Body of pancreas (tissue), 4 donors: ENCODE data around the gene NELFA. TPM values are rescaled to one million over a fixed set of nuclear protein-coding genes. Genes with fewer than 3 reads are reported as not detected.

Experiments
- ATAC-seq: fragments of 150-250 bp; one replicate; pipeline ENCODE4 v1.9.1; 2016
- DNase-seq, 4 donors: peaks; one replicate each; pipeline ENCODE4 v3.0.0-alpha.2; 2019
- H3K27ac ChIP-seq, 4 donors: fragments of 200-600 bp; sonication (generic); 1 replicate in 3 of 4; 2 replicates in 1 of 4; pipeline versions ENCODE4 v1.5.1 to v1.6.1; 2016 to 2019; ENCODE audit warnings: mild to moderate bottlenecking in 1 of 4, mixed read lengths in 1 of 4, moderate library complexity in 1 of 4
- H3K27me3 ChIP-seq, 2 donors: fragments of 200-600 bp; sonication (generic); one replicate each; pipeline ENCODE4 v1.6.0; 2016; ENCODE audit warnings: mild to moderate bottlenecking in 1 of 2
- H3K36me3 ChIP-seq, 2 donors: fragments of 200-600 bp; sonication (generic); replicated peaks in 1 of 2; 2 replicates each; pipeline ENCODE4 v1.5.1; 2016; ENCODE audit warnings: low read depth in 2 of 2; ENCODE audit not compliant: insufficient read depth in 1 of 2
- H3K4me1 ChIP-seq: fragments of 200-600 bp; sonication (generic); one replicate; pipeline ENCODE4 v1.6.0; 2016
- H3K4me3 ChIP-seq, 2 donors: fragments of 200-600 bp; sonication (generic); 1 replicate in 1 of 2; 2 replicates in 1 of 2; pipeline ENCODE4 v1.5.1; 2016 to 2019
- H3K9me3 ChIP-seq, 3 donors: fragments of 200-600 bp; sonication (generic); 1 replicate in 2 of 3; 2 replicates in 1 of 3; pipeline ENCODE4 v1.5.1; 2016
- CTCF ChIP-seq, 7 experiments: fragments of 450-650 bp in 4 of 7; fragments of 200-600 bp in 3 of 7; sonication (generic) in 3 of 7; IDR thresholded peaks; one replicate each; pipeline ENCODE4 v1.5.1; 2016 to 2019; ENCODE audit warnings: antibody characterized with exemption in 7 of 7
- POLR2A ChIP-seq, 3 donors: fragments of 450-650 bp; IDR thresholded peaks; one replicate each; pipeline ENCODE4 v1.6.1; 2016; ENCODE audit warnings: antibody characterized with exemption in 3 of 3, mild to moderate bottlenecking in 2 of 3
- WGBS, 2 donors: methylation state at CpG; one replicate each; pipeline ENCODE4 v1.1.5; 2017; 5-methylcytosine and 5-hydroxymethylcytosine counted together
- intact Hi-C: fragments of 100-400 bp; cut with DNase I; formaldehyde crosslinking; loops from one replicate; pipeline ENCODE4 v1.15.1; 2023
- total RNA-seq, 2 donors: library from RNA; depleted of rRNA; stranded (reverse); fragments of >200 nt; gene quantifications; one replicate each; pipeline ENCODE4 v1.1.0, GENCODE V29; 2016

NELFA gene
- total RNA-seq, 2 donors from 2014 or later: 19.7 to 74.5 TPM

- no peak for TF ChIP-seq CTCF (IDR thresholded peaks at IDR 0.05)
- no peak for TF ChIP-seq POLR2A (IDR thresholded peaks at IDR 0.05)
- 89 to 92% methylated on average over 16 of the region's 16 CpGs for WGBS, 2 donors
- Histone ChIP-seq H3K27ac (no peak overlapping the region), H3K4me1 (no peaks in the 10 kb centered on the region), H3K9me3 (no peaks in the 10 kb centered on the region), H3K27me3 (no peaks in the 10 kb centered on the region), H3K36me3 (peaks cover 9 to 33% of the 10 kb centered on the region in 2 donors), H3K4me3 (no peak overlapping the region)
- intact Hi-C loops: no loop called here
- no peak for ATAC-seq
- no peak for DNase-seq
Observed at GRCh38 chr4:1982124-1983052, 26.4 kb downstream of the NELFA start.

- Histone ChIP-seq H3K9me3 (no peaks in the 10 kb centered on the region), H3K4me1 (no peaks in the 10 kb centered on the region), H3K36me3 (peaks cover 9 to 31% of the 10 kb centered on the region in 2 donors), H3K4me3 (no peak overlapping the region), H3K27ac (no peak overlapping the region), H3K27me3 (no peaks in the 10 kb centered on the region)
- TF ChIP-seq CTCF (IDR thresholded peaks at IDR 0.05): no peak
- no peak for TF ChIP-seq POLR2A (IDR thresholded peaks at IDR 0.05)
- ATAC-seq: no peak
- peak in 1 of 4 donors; percentile 40 for DNase-seq
- intact Hi-C loops: no loop called here
- 86 to 87% methylated on average over 20 to 22 of the region's 22 CpGs for WGBS, 2 donors
Observed at GRCh38 chr4:1981251-1982058, 27.3 kb downstream of the NELFA start.

- intact Hi-C loops: no loop called here
- DNase-seq: no peak
Observed at GRCh38 chr4:1980561-1981041, 28.2 kb downstream of the NELFA start.

More at GRCh38 chr4:1980561-1981041, 28.2 kb downstream of the NELFA start:
- Histone ChIP-seq H3K4me1 (no peaks in the 10 kb centered on the region), H3K27me3 (no peaks in the 10 kb centered on the region), H3K27ac (no peak overlapping the region), H3K36me3 (peaks cover 9 to 31% of the 10 kb centered on the region in 2 donors), H3K4me3 (no peak overlapping the region), H3K9me3 (no peaks in the 10 kb centered on the region)
- TF ChIP-seq CTCF (IDR thresholded peaks at IDR 0.05): no peak
- no peak for TF ChIP-seq POLR2A (IDR thresholded peaks at IDR 0.05)
- ATAC-seq: no peak
- 94 to 95% methylated on average over 16 of the region's 16 CpGs for WGBS, 2 donors
